GM19324 (cell line): ENCODE measurements around the gene RPTOR.

Experiments used
- ATAC-seq: cut with Tn5 transposase; IDR thresholded peaks from one replicate; pipeline ENCODE4 v1.9.1; 2021; ENCODE audit warnings: mild to moderate bottlenecking, moderate library complexity; ENCODE audit not compliant: unreplicated experiment, low FRiP score

RPTOR gene

GRCh38 chr17:80995131-80995530 lies 450.5 kb downstream of the RPTOR start:
- no peak for ATAC-seq

GRCh38 chr17:80996422-80997305 lies 452.0 kb downstream of the RPTOR start:
- no peak for ATAC-seq

- ATAC-seq, result no peak
Observed at GRCh38 chr17:80997424-80998117, 452.9 kb downstream of the RPTOR start.

GRCh38 chr17:80998118-80998747 lies 453.6 kb downstream of the RPTOR start:
- no peak for ATAC-seq

GRCh38 chr17:80998748-80999535 lies 454.3 kb downstream of the RPTOR start:
- ATAC-seq, result no peak

- no peak for ATAC-seq
Observed at GRCh38 chr17:80999536-81000333, 455.1 kb downstream of the RPTOR start.

- no peak for ATAC-seq
Observed at GRCh38 chr17:81000334-81000630, 455.6 kb downstream of the RPTOR start.

GRCh38 chr17:81000631-81001357 lies 456.2 kb downstream of the RPTOR start:
- ATAC-seq, result no peak

GRCh38 chr17:81002013-81002384 lies 457.4 kb downstream of the RPTOR start:
- no peak for ATAC-seq

GRCh38 chr17:81002409-81003361 lies 458.0 kb downstream of the RPTOR start:
- no peak for ATAC-seq

GRCh38 chr17:81003711-81004475 lies 459.3 kb downstream of the RPTOR start:
- ATAC-seq, result no peak

GRCh38 chr17:81006891-81007290 lies 462.3 kb downstream of the RPTOR start:
- no peak for ATAC-seq

GRCh38 chr17:81008140-81008539 lies 463.5 kb downstream of the RPTOR start:
- no peak for ATAC-seq

- ATAC-seq, result no peak
Observed at GRCh38 chr17:81009136-81009535, 464.5 kb downstream of the RPTOR start.

GRCh38 chr17:81010935-81011334 lies 466.3 kb downstream of the RPTOR start:
- no peak for ATAC-seq

GRCh38 chr17:81011951-81012350 lies 467.3 kb downstream of the RPTOR start:
- ATAC-seq, result no peak
